Measurements from ENCODE around the gene ARMC5.
"Not testable (repeated sequence)": the region's sequence is repeated elsewhere in the genome, so short reads cannot be mapped to it uniquely, and the experiment has no call there.

- not testable (repeated sequence) for TF ChIP-seq CTCF (IDR thresholded peaks at IDR 0.05; ENCODE audit: insufficient read depth, low read depth, low read length); EZH2 (IDR thresholded peaks at IDR 0.05; ENCODE audit: insufficient read depth, low read length)
These were observed 44.3 kb downstream of the ARMC5 start for GRCh38 chr16:31503555-31503954.
